Measurements from ENCODE around the gene BMERB1.
A peak's percentile ranks its signal among the peaks of the same experiment; 100 is the strongest.

GRCh38 chr16:15482068-15482747 is 47.8 kb downstream of the BMERB1 start:
- TF ChIP-seq CTCF (IDR thresholded peaks at IDR 0.05), result peak in 1 of 3 experiments; percentile 9
- peak; percentile 37 to 71 for TF ChIP-seq POLR2AphosphoS5 (IDR thresholded peaks at IDR 0.05)
